A673 (cell line): Measurements from ENCODE around the gene SMAD5. TPM values are rescaled to one million over a fixed set of nuclear protein-coding genes. Genes with fewer than 3 reads are reported as not detected.

Source experiments
- BruUV-seq: library from RNA; stranded (reverse); fragments of 400-500 nt; replicated peaks from 2 replicates; lab custom pipeline; 2021; lab: Mats Ljungman, UMichigan
- CTCF ChIA-PET: fragments of 300-600 bp; sonication (Branson Sonifier 250); formaldehyde crosslinking; loops from one replicate; lab custom pipeline; 2022; ENCODE audit warnings: antibody characterized with exemption; lab: Charles Lee
- POLR2A ChIA-PET: fragments of 300-600 bp; sonication (Branson Sonifier 250); formaldehyde crosslinking; loops from one replicate; lab custom pipeline; 2022; ENCODE audit warnings: antibody characterized with exemption; ENCODE audit not compliant: low non-redundant PET; lab: Charles Lee
- DNase-seq: peaks from one replicate; pipeline ENCODE4 v3.0.0-alpha.2; 2015; ENCODE audit warnings: low spot score
- H3K27ac ChIP-seq: fragments of 200-600 bp; sonication (generic); 2 replicates; pipeline ENCODE4 v1.5.1; 2016; ENCODE audit warnings: mixed run types, low read depth, mild to moderate bottlenecking, mixed read lengths, antibody characterized with exemption, low read length; ENCODE audit not compliant: poor library complexity, severe bottlenecking
- H3K27me3 ChIP-seq: fragments of 200-600 bp; sonication (generic); replicated peaks from 2 replicates; pipeline ENCODE4 v1.6.1; 2017; ENCODE audit warnings: mixed run types, low read depth, mild to moderate bottlenecking, mixed read lengths, antibody characterized with exemption, low read length; ENCODE audit not compliant: insufficient read depth, poor library complexity
- H3K36me3 ChIP-seq: fragments of 200-600 bp; sonication (generic); 2 replicates; pipeline ENCODE4 v1.6.1; 2016; ENCODE audit warnings: mixed run types, mild to moderate bottlenecking, mixed read lengths, antibody characterized with exemption, low read length; ENCODE audit not compliant: insufficient read depth, poor library complexity, severe bottlenecking
- H3K4me1 ChIP-seq: fragments of 200-600 bp; sonication (generic); 2 replicates; pipeline ENCODE4 v1.6.1; 2017; ENCODE audit warnings: mixed run types, mild to moderate bottlenecking, mixed read lengths, antibody characterized with exemption, low read length; ENCODE audit not compliant: insufficient read depth, poor library complexity, severe bottlenecking
- H3K4me3 ChIP-seq: fragments of 200-600 bp; sonication (generic); 2 replicates; pipeline ENCODE4 v1.5.1; 2016; ENCODE audit warnings: low read depth, mixed run types, mild to moderate bottlenecking, mixed read lengths, low read length; ENCODE audit not compliant: poor library complexity, severe bottlenecking
- H3K9me3 ChIP-seq: fragments of 200-600 bp; sonication (generic); 2 replicates; pipeline ENCODE4 v1.6.1; 2016; ENCODE audit warnings: mixed run types, low read depth, mild to moderate bottlenecking, mixed read lengths, antibody characterized with exemption, low read length; ENCODE audit not compliant: poor library complexity, severe bottlenecking
- CTCF ChIP-seq: fragments of 300-800, 200-600 bp; sonication (generic); conservative IDR thresholded peaks from 2 replicates; pipeline ENCODE4 v1.5.1; 2017; ENCODE audit warnings: low read depth, mild to moderate bottlenecking, antibody characterized with exemption, low read length, moderate library complexity, mixed read lengths
- EZH2 ChIP-seq: fragments of 200-600 bp; sonication (generic); IDR thresholded peaks from 2 replicates; pipeline ENCODE4 v1.6.1; 2017; ENCODE audit warnings: borderline replicate concordance, low read depth, mild to moderate bottlenecking, mixed read lengths, antibody characterized with exemption, low read length; ENCODE audit not compliant: poor library complexity, severe bottlenecking
- intact Hi-C: fragments of 100-400 bp; cut with micrococcal nuclease; formaldehyde crosslinking; loops from one replicate; pipeline ENCODE4 v1.10.0; 2022; ENCODE audit not compliant: unreplicated experiment
- total RNA-seq: library from RNA; stranded (reverse); gene quantifications from 2 replicates; pipeline ENCODE4 v1.2.3, GENCODE V29; 2021

The SMAD5 gene
- total RNA-seq, 1 experiment from 2014 or later, result 72.0 TPM

GRCh38 chr5:136147632-136148031, 15.0 kb downstream of the SMAD5 start:
- Histone ChIP-seq H3K9me3 (no peaks in the 10 kb centered on the region), H3K4me3 (no peak overlapping the region), H3K27ac (no peak overlapping the region), H3K36me3 (no peaks in the 10 kb centered on the region), H3K27me3 (no peaks in the 10 kb centered on the region), H3K4me1 (no peaks in the 10 kb centered on the region)
- no peak for DNase-seq
- CTCF ChIA-PET, result no interaction called here
- TF ChIP-seq CTCF, result no peak
- no peak for TF ChIP-seq EZH2
- intact Hi-C loops, result no loop called here
- BruUV-seq, result no TSS peak
- POLR2A ChIA-PET, result no interaction called here

- CTCF ChIA-PET, result no interaction called here
- Histone ChIP-seq H3K4me3 (no peak overlapping the region), H3K4me1 (no peaks in the 10 kb centered on the region), H3K27ac (no peak overlapping the region), H3K36me3 (peaks cover 15% of the 10 kb centered on the region), H3K9me3 (no peaks in the 10 kb centered on the region), H3K27me3 (no peaks in the 10 kb centered on the region)
- DNase-seq, result no peak
- BruUV-seq, result no TSS peak
- intact Hi-C loops, result no loop called here
- TF ChIP-seq EZH2 (no peak), CTCF (no peak)
- POLR2A ChIA-PET, result no interaction called here
Observed at GRCh38 chr5:136149891-136150290, 17.2 kb downstream of the SMAD5 start.

- POLR2A ChIA-PET, result no interaction called here
- peaks cover 28% of the 10 kb centered on the region for H3K36me3 ChIP-seq
Observed at GRCh38 chr5:136153581-136154236, 21.1 kb downstream of the SMAD5 start.

More at GRCh38 chr5:136153581-136154236, 21.1 kb downstream of the SMAD5 start:
- BruUV-seq, result TSS peak; percentile 13
- intact Hi-C loops, result no loop called here
- H3K27ac ChIP-seq, result no peak overlapping the region
- H3K27me3 ChIP-seq, result no peaks in the 10 kb centered on the region
- CTCF ChIA-PET, result no interaction called here
- H3K9me3 ChIP-seq, result no peaks in the 10 kb centered on the region
- no peaks in the 10 kb centered on the region for H3K4me1 ChIP-seq
- no peak for DNase-seq
- no peak overlapping the region for H3K4me3 ChIP-seq
- TF ChIP-seq EZH2 (no peak), CTCF (no peak)
